NCI-H2227 (cell line): Measurements from ENCODE around the gene RAP1GAP2.

ENCODE experiments used
- DNase-seq: peaks from one replicate; lab custom pipeline; 2025; ENCODE audit not compliant: unreplicated experiment; lab: John Stamatoyannopoulos, UW

RAP1GAP2 gene

DNA sequence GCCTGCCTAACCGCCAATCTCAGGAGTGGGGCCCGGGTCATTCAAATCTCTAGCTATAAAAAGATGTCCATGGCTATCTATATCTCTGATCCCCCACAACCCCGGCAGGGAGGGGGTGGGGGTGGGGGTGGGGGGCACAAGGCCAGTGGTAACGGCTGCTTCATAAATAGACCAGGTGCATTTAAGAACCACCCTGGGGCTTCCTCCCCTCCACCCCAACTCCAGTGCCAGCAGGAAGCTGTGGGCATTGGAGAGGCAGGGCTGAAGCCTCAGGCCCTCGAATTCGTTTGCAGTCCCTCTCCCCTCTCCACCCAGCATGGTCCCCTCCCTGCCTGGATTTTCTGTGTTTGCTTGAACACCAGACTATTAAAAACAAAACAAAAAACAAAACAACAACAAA, 56.0 kb downstream of the RAP1GAP2 start:
- DNase-seq, result no peak

DNA sequence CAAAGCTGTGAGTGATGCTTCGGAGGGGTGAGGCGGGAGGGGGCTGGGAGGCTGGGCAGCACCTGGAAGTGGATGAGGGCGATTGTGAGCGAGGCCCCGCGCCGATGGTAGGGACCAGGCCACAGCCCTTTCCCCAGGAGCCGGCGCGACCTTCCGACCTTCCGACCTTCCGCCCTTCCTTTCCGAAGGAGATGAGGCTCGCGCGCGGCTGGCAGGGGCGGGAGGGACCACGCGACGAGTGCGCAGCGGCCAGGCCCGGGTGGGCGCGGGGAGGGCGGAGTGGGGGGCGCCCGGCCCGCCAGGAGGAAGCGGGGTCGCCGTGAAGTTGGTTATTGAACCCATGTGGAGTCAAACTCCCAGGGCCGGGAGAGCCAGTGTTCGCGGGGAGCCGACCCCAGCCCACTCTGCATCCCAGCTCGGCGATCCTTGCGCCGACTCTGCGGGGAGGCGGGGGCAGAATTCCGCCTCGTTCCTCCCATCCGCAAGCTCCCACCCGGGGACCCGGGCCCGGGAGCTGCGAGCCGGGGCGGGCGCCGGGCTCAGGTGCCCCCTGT, 56.6 kb downstream of the RAP1GAP2 start:
- peak; percentile 25 for DNase-seq

DNA sequence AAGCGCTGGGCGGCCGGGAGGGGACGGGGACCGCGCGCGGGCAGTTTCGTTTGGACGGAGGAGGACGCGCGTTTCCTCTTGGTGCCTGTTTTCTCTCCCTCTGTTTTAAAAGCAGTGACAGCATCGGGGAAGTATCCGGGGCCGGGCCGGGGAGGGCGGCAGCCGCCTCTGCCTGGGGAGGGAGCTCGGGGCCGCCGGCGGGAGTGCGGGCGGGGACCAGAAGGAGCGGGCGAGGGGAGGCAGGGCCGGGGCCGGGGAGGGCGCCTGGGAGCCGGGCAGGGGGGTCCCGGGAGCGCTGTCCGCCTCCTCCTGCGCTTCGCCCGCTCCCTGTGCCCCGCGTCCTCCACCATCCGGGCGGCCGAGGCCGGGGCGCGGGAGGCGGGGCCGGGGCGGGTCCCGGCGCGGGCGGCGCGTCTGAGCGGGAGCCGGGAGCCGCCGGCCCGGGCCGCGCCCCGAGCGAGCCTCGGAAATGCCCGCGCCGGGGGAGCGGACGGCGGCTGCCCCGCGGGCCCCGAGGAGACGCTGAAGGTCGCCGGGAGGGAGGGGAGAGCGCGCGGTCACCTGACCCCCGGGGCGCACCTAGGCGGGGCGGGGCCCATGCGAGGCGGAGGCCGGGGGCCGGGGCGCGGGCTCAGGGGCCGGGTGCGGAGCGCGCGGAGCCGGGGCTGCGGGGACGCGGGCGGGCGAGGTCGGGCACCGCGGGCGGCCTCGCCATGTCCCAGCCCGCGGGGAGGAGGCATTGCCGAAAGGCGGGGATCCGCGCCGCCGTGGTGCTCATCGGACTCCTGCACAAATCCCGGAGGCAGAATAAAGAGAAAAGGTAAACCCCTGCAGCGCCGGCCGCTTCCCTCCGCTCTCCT, 57.3 kb downstream of the RAP1GAP2 start:
- DNase-seq, result no peak

DNA sequence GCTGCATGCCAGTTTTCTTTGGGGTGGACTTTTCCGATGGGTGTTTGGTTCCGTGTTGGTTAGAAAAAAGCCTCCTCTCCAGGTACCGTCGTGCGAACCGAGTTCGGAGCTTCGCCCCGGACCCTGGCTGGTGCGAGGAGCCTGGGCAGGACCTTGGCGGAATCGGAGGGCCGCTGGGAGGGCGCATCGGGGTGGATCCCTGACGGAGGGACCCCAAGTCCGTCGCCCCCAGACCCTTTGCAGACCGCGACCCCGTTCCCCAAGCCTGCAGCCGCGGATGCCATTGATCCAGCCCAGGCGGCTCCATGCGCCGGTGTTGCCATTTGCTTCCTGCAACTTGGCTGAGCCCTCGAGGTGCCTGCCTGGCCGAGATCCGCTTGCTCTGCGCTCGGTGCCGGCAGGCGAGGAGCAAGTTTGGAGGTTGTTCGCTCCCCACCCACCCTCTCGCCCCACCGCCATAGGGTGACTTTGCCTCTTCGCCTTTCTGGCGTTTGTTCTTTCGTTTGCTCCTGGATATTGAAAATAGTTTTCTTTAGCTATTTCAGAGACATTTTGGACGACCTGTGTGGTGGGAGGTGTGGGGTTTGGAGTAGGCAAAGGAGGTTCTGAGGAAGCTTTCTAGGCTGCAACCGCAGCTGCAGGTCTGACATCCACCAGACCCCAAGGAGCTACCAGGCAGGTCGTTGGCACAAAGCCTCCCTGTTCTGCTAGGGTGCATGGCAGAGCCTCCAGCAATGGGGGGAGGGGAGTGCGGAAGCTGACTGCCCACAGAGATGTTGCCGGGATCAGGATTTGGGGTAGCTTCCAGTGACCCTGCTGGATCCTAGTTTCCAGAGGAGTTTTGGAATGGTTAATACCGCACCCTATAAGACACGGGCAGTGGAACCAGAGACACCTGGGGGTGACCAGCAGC, 58.2 kb downstream of the RAP1GAP2 start:
- peak; percentile 21 for DNase-seq

DNA sequence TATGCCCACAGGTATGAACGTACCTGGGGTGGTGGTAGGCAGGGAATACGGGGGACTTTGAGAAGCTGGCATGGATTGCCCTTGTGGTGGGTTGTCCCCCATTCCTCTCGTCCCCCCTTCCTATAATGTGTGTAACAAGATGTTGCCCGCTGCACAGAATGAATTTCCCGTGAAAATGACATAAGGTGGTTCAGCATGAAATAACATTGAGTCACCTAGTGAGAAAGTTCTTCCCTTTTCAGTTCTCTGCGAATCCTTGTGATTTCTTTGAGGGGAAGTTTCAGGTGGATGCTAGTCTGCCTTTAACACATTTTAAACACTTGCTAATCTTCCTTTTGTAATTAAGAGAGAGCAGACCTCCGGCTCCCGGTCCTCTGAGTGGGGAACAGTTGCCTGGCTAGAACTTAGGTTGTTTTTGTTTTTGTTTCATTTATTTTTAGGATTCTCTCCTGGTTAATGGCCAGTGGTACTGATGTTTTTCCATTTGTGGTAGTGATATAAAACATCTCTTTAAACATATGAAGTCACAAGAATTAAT, 58.9 kb downstream of the RAP1GAP2 start:
- DNase-seq, result no peak

DNA sequence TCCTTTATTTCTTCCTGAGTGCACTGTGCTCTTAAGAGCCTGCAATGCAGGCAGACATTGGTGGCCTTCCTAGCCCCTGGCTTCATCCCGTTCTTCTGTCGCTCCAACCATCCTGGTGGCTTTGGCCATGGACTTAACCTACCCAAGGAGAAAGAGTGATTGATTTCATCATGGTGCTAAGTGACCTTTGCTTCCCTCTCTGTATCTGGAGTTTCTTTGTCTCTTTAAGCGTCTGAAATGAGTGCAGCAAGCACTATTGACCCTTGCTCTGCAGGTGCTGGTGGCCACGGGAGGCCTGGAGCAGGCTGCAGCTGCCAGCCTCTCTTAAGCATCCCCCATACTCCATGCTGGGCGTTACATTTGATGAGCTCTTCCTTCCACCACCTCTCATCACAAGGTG, 60.5 kb downstream of the RAP1GAP2 start:
- DNase-seq, result no peak

DNA sequence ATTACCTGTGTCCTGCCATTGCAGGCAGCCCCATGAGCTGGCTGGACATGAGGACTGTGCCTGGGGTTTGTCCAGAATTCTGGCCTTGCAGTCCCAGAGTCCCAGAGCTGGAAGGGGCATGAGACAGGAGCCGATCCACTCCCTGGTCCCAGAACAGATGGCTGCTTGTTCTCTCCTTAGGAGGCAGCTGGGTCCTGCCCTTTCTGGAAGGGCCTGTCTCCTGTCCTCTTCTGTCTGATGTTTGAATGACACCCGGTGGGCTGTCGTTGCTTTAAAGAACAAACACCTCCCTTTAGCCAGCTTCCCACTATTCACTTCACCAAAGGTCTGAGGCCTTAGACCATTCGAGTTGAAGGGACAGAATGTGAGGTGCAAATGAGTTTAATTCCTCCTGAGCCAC, 63.8 kb downstream of the RAP1GAP2 start:
- no peak for DNase-seq

DNA sequence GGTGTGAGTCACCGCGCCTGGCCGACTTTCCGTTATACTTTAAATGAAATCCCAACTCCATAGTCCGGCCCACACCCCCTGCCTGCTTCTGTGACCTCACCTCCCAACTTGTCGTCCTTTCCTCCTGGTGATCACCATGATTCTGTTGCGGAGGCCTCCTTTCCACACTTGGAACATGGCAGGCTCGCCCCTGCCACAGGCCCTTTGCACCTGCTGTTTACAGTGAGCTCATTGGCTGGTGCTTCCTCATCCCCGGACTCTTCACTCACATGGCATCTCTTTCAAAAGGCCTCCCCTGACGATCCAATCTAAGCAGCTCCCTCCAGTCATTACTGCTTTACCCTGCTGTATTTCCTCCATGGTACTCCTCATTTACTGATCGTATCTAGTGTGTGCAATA, 64.6 kb downstream of the RAP1GAP2 start:
- DNase-seq, result no peak

DNA sequence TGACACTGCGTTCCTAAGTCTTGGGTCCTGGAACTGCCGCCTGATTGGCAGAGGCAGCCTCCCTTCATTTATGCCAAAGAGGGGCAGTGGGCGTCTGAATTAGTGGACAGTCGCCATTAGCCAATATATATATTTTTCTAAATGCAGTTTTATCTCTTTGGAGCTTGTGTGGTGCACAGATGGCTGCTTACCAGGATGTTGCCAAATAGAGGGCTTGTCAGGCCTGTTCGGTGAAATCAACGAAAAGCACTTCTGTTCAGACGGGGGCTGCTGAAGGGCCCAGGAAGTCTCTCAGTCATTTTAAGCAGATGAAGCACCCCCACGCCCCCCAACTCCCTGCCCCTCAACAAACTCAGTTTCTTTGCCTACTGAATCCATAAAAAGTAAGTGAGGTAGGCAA, 66.0 kb downstream of the RAP1GAP2 start:
- DNase-seq, result no peak

DNA sequence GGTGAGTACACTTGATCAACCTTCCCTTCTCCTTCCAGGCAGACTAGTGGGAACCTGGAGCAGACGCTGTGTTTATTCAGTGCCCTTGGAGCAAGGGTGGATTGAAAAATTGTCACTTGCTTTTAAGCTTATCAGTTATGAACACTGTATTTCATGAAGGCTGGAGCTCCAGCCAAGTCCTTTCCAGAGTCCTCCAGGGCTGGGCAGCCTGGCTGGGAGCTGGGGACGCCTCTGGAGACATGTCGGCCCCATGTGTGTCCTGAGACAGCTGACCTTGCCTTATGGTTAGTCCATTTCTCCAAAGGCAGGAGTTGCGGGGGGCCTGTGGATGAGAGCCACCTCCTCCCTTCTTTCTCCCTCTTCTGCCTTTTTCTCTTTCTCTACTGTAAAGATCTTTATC, 67.0 kb downstream of the RAP1GAP2 start:
- DNase-seq, result no peak

DNA sequence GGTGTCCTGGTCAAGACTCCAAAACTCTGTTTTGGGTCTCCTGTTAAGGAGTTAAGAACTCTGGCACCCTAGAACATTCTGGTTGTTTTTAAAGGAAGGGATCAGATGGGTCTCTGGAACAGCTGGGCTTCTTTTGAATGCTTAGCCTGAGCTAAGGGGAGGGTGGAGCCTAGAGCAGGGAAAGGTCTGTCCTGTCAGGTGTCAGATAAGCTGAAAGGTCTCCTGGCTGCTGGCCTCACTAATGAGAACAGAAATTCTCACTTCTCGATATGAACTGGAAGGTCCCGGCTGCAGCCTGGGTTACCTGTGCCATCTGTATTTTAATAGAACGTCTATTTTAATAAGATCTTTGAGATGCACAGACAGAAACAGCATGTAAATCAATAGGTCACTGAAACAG, 69.0 kb downstream of the RAP1GAP2 start:
- no peak for DNase-seq

DNA sequence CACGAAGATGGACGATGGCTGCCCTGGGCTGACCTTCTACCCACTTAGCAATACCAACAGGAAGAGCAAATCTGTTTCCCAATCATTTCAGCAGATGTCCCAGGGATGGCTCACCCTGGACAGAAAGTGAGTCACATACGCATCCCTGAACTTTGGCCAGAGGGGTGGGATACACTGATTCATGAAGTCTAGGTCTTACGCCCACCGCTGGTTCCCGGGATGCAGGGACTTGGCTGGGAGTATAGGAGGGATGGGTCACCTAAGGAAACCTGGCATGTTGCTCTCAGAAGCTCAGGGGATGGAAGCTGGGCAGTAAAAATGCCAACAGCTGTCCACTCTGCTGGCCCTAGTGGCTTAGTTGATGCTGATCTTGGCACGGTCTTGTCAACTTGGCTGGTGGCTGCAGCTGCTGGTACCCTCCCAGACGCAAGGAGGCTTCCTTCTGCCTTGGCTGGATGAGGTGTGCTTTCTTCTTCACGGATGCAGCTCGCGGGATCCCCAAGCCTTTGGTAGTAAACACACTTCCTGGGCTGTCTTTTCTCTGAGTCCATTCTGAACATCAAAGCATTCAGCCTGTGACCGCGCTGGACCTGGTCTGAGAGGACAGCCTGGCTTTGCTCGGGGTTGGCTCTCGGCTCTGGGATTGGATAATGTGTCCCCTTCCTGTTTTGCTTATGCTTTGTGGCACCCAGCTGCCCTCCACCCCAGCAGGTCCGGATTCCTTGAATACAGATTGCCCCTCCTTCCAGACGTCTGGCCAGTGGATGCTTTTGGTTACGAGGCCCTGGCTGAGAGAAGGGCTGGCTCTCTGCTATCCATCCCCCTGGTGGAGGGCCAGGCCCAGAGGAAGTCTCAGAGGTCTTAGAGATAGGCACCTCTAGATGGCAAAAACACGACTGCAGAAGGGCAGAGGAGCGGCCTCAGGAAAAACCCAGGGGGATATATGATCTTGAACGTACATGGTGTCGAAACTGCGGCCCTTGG, 71.5 kb downstream of the RAP1GAP2 start:
- no peak for DNase-seq

DNA sequence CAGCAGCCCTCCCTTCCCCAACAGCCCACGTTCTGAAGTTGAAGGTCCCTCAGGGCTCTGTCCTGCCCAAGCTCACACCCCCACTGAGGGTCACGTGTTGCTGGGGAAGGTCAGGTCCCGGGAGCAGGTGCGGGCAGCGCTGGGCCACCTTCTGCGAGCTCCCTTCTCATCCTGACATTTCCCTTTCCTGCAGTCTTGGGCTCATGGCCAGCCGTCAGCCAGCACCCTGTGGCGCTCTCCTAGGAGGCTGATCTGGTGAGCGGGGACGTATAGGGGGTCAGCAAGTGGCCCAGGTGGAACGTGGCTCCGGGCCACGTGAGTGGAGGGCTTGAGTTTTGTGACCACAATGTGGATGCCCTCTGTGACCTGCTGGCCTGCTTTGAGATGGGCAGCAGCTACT, 73.4 kb downstream of the RAP1GAP2 start:
- DNase-seq, result no peak

DNA sequence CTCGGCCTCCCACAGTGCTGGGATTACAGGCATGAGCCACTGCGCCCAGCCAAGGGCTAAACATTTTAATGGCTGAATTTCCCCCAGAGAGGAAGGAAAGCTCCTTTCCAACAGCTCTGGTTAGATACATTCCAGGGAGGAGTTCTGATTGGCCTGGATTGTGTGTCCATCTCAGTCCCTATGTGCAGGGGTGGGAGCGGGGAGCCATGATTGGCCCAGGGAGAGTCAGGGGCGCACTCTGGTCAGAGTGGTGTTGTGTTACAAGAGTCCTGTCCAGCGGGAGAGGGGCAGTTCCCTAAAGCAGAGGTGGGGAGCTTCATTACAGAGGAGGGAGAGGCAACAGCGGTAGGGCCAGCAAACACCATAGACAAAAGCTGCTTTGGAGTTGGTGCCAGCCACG, 75.0 kb downstream of the RAP1GAP2 start:
- DNase-seq, result no peak

DNA sequence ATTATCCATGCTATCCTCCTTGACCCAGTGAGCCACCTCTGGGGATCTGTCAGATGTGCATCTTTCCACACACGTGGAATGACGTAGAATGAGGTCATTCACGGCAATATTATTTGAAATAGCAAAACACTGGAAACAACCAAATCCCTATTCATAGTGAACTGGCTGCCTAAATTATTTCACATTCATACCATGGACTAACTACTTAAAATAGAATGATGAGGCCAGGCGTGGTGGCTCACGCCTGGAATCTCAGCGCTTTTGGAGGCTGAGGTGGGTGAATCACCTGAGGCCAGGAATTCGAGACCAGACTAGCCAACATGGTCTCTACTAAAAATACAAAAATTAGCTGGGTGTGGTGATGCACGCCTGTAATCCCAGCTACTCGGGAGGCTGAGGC, 75.5 kb downstream of the RAP1GAP2 start:
- DNase-seq, result no peak

DNA sequence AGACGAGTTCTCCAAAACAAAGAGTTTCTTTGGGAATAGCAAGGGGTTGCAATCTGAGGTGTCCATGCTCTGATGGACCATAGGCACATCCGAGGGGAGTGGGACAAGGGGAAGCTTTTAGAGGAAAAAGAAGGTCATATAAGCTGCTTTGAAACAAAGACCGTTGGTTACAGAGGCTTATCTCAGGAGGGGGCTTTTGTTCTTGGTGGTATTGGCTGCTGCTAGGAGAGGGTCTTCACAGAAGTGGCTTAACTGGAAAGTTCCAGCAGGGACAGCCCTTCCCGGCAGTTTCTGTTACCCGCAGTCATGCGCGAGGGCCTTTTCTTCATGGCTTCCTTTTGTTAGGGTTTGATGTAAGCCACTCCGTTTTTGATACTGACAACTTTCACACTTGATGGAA, 76.0 kb downstream of the RAP1GAP2 start:
- DNase-seq, result no peak

DNA sequence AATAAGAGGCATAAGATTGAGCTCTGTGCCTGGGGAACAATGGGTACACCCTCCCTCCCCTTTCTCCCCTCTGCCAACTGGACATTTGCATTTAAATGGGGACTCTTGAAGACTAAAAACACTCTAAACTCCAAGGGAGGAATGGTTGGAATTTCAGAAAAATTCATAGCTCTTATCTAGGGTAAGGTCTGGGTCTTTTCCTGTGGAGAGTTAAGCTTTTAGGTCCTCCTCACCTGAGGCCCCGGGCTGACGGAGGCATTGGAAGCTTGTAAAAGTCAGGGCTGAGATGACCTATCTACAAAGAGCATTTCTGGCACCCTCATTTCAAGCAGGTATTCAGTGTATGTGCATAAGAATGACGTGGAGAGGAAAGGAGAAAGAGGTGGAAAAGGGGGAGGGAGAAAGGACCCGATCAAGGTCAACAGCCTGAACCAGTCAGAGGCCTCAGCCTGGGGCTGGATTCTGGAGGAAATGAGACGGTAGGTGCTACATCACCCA, 78.0 kb downstream of the RAP1GAP2 start:
- DNase-seq, result no peak

DNA sequence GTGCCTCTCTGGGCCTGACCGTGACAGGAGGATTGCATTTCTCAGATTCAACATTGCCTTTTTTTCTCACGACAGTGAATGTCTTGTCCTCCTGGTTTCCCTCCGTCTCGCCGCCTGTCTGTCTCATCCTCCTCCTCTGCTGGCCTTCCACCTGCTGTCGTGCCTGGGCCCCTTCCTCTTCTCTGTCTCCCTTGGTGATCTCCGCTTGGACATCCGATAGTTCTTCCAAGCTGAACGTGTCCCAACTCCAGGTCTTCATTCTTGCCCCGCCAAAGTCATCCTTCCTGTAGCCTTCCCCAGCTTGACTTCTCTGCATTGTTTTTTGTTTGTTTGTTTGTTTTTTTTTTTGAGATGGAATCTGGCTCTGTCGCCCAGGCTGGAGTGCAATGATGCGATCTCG, 79.4 kb downstream of the RAP1GAP2 start:
- DNase-seq, result no peak

DNA sequence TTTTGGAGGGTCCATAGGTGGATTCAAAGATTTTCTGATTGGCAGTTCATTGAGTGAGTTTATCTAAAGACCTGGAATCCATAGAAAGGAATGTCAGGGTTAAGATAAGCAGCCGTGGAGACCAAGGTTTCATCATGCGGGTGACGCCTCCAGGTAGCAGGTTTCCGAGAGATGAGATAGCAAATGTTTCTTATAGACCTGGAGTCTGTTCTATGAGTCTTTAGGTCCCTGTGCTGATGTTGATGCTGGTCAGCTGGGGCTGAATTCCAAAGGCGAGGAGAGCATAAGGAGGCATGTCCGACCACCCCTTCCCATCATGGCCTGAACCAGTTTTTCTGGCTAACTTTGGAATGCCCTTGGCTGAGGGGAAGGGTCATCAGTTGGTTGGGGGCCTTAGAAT, 80.2 kb downstream of the RAP1GAP2 start:
- no peak for DNase-seq

DNA sequence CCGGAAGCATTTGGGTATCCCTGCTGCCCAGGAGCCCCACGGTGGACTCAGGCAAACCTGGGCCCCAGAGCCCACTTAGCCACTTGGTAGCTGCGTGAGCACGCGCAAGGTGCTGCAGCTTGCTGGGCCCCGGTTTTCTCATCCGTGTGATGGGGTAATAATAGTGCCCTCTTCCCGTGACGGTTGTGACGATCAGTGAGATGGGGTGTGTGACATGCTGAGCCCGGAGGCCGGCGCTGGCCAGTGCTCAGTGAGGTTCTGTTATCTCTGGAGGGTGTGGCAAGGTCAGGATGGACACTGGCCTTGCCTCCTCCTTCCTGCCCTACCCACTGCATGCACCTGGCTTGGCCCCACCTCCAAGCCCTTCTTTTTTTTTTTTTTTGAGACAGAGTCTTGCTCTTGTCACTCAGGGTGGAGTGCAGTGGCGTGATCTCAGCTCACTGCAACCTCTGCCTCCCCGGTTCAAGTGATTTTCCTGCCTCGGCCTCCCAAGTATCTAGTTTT, 82.6 kb downstream of the RAP1GAP2 start:
- no peak for DNase-seq
